Esophagus squamous epithelium (tissue), 4 donors: Measurements from ENCODE around the gene TSPEAR.

Experiments
- POLR2A ChIP-seq, 4 donors: fragments of 450-650 bp; IDR thresholded peaks; one replicate each; pipeline ENCODE4 v1.6.1; 2017; ENCODE audit warnings: antibody characterized with exemption in 4 of 4, mild to moderate bottlenecking in 4 of 4, moderate library complexity in 3 of 4
- TF ChIP-seq, protein P1 (sequence below), 6 experiments: fragments of 450-650 bp in 4 of 6; fragments of 200-600 bp in 2 of 6; sonication (generic) in 2 of 6; IDR thresholded peaks; one replicate each; pipeline ENCODE4 v1.5.1; 2016 to 2019; ENCODE audit warnings: antibody characterized with exemption in 6 of 6, mild to moderate bottlenecking in 4 of 6, moderate library complexity in 4 of 6

DNA sequence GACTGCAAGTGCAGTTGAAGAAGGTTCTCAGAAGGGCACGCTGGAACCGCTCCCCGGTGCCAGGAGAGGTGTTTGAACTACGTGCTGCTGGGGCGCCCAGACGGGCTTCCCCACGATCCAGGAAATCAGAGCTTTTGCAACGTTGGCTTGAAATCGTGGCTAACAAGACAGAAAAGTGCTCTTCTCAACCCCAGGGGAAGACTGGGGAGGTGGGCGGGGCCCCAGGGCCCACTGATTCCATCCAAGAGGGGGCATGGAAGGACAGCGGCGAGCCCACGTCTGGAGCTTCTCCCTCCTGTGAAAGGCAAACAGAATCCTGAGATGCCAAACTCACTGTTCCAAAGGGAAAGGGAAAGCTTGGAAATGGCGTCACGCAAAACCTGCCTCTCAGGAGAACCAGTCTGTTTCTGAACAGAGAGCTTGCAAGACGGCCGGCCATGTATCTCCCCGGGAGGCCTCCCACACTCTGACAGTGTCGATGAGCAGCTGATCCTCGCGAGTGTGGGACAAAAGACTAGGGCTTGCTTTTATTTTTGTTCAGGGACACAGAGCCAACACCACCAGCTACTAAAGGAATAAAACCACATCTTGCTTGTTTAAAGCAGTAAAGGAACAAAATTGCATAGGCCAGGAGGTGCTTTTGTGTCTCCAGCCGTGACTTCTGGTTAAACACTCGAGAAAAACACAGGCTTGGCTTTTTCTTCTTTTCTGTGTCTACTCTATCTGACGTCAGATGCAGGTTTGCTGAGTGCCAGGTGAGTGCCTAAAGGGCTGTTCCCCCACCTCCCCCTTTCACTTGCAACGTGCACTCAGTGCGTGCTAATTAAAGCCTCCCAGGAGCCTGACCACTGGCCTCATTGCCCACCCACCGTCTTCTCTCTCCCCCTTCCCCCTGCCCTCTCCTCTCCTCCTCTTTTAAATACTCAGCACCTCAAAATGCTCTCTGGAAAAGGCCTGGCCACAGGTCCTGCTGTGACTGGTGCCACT lies 214.5 kb downstream of the TSPEAR start:
- TF ChIP-seq, protein P1, sequence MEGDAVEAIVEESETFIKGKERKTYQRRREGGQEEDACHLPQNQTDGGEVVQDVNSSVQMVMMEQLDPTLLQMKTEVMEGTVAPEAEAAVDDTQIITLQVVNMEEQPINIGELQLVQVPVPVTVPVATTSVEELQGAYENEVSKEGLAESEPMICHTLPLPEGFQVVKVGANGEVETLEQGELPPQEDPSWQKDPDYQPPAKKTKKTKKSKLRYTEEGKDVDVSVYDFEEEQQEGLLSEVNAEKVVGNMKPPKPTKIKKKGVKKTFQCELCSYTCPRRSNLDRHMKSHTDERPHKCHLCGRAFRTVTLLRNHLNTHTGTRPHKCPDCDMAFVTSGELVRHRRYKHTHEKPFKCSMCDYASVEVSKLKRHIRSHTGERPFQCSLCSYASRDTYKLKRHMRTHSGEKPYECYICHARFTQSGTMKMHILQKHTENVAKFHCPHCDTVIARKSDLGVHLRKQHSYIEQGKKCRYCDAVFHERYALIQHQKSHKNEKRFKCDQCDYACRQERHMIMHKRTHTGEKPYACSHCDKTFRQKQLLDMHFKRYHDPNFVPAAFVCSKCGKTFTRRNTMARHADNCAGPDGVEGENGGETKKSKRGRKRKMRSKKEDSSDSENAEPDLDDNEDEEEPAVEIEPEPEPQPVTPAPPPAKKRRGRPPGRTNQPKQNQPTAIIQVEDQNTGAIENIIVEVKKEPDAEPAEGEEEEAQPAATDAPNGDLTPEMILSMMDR (IDR thresholded peaks at IDR 0.05) = no peak
- TF ChIP-seq POLR2A (IDR thresholded peaks at IDR 0.05) = no peak
